ENCODE measurements around the gene HSF2BP. TPM values are rescaled to one million over a fixed set of nuclear protein-coding genes. Genes with fewer than 3 reads are reported as not detected.

The HSF2BP gene
- total RNA-seq, 1 donor from 2014 or later: 3.4 TPM

DNA sequence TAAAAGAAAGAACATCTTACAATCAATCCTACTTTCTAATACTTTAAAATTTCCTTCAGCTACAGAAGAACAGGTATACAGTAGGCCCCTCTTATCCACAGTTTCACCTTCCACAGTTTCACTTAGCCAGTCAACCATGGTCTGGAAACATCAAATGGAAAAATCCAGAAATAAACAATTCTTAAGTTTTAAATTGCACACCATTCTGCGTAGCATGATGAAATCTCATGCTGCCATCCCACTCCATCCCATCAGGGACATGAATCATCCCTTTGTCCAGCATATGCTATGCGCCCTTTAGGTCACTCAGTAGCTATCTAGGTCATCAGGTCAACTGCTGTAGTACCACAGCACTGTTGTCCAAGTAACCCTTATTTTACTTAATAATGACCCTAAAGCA is 67.7 kb downstream of the HSF2BP start:
- peaks cover 70% of the 10 kb centered on the region for H3K4me1 Mint-ChIP-seq (ENCODE audit: unreplicated experiment)
- H3K27ac Mint-ChIP-seq (ENCODE audit: unreplicated experiment): no peak overlapping the region
- no peak for DNase-seq (ENCODE audit: extremely low spot score, unreplicated experiment)
- H3K36me3 Mint-ChIP-seq (ENCODE audit: unreplicated experiment): peaks cover 6% of the 10 kb centered on the region
- no peak overlapping the region for H3K4me3 Mint-ChIP-seq (ENCODE audit: unreplicated experiment)
- H3K9me3 Mint-ChIP-seq (ENCODE audit: unreplicated experiment): no peaks in the 10 kb centered on the region
- no peaks in the 10 kb centered on the region for H3K27me3 Mint-ChIP-seq (ENCODE audit: unreplicated experiment)
- TF ChIP-seq, protein P1, sequence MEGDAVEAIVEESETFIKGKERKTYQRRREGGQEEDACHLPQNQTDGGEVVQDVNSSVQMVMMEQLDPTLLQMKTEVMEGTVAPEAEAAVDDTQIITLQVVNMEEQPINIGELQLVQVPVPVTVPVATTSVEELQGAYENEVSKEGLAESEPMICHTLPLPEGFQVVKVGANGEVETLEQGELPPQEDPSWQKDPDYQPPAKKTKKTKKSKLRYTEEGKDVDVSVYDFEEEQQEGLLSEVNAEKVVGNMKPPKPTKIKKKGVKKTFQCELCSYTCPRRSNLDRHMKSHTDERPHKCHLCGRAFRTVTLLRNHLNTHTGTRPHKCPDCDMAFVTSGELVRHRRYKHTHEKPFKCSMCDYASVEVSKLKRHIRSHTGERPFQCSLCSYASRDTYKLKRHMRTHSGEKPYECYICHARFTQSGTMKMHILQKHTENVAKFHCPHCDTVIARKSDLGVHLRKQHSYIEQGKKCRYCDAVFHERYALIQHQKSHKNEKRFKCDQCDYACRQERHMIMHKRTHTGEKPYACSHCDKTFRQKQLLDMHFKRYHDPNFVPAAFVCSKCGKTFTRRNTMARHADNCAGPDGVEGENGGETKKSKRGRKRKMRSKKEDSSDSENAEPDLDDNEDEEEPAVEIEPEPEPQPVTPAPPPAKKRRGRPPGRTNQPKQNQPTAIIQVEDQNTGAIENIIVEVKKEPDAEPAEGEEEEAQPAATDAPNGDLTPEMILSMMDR (IDR thresholded peaks at IDR 0.05): no peak

DNA sequence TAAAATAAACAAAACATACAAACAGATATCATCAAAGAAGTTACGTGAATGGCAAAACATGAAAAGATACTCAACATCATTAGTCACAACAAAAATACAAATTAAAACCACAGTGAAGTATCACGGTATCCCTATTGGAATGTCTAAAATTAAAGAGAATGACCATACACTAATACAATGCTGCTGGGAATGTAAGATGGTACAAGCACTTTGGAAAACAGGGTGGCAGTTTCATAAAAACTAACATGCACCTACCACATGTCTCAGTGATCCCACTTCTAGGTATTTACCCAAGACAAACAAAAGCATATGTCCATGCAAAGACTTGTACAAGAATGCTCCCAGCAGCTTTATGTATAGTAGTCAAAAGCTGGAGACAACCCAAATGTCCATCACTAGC is 69.1 kb downstream of the HSF2BP start:
- peaks cover 5% of the 10 kb centered on the region for H3K36me3 Mint-ChIP-seq (ENCODE audit: unreplicated experiment)
- peak overlapping the region; percentile 67 for H3K27ac Mint-ChIP-seq (ENCODE audit: unreplicated experiment)

DNA sequence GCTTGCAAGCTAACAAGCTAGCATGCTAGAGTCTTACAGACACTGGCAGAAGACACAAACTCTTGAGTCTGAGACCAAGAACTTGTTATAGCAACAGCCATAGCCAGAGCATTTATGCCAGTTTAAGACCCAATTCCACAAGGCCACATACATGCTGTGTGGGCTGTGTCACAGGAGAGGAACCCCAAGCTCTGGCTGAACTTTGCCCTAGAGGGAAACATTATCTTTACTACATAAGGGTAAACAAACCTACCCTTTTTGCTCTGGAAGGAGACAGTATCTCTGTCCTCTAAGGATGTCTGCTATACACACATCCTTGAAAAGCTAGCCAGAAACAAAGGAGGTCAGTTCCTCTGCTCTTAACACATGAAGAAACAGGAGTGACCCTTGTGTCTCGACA is 70.3 kb downstream of the HSF2BP start:
- DNase-seq (ENCODE audit: extremely low spot score, unreplicated experiment): no peak
- Mint-ChIP-seq H3K27ac (ENCODE audit: unreplicated experiment) (peak overlapping the region; percentile 44), H3K4me1 (ENCODE audit: unreplicated experiment) (peaks cover 66% of the 10 kb centered on the region)

More for the DNA sequence above, 69.1 kb downstream of the HSF2BP start:
- H3K4me3 Mint-ChIP-seq (ENCODE audit: unreplicated experiment): no peak overlapping the region
- H3K27me3 Mint-ChIP-seq (ENCODE audit: unreplicated experiment): no peaks in the 10 kb centered on the region
- TF ChIP-seq, protein P1 (IDR thresholded peaks at IDR 0.05): no peak
- H3K4me1 Mint-ChIP-seq (ENCODE audit: unreplicated experiment): peaks cover 76% of the 10 kb centered on the region
- H3K9me3 Mint-ChIP-seq (ENCODE audit: unreplicated experiment): no peaks in the 10 kb centered on the region
- DNase-seq (ENCODE audit: extremely low spot score, unreplicated experiment): no peak

DNA sequence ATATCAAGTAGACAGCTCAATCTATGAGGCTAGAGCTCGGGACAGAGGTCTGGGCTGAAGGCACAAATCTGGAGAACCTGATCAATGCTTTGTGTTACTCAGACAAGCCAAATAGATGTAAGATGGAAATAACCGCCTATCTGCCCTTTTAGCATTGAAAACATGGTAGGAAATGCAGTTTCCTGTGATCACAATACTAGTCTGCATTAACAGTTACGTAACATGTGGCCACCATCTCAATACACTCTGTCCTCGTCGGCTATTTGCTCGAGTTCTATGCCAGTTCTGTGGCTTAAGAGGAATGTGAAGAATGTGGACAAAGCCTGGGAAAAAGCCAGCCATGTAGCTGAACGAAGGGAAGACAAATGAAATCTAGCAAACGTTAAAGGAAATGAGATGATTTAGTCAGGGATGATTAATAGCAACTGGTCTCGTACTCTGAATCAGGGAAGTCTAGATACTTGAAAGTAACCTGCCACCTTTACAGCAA is 73.3 kb downstream of the HSF2BP start:
- H3K27ac Mint-ChIP-seq (ENCODE audit: unreplicated experiment): peak overlapping the region; percentile 89
- H3K27me3 Mint-ChIP-seq (ENCODE audit: unreplicated experiment): no peaks in the 10 kb centered on the region
- TF ChIP-seq, protein P1 (IDR thresholded peaks at IDR 0.05): no peak
- H3K36me3 Mint-ChIP-seq (ENCODE audit: unreplicated experiment): peaks cover 3% of the 10 kb centered on the region
- peaks cover 51% of the 10 kb centered on the region for H3K4me1 Mint-ChIP-seq (ENCODE audit: unreplicated experiment)
- no peaks in the 10 kb centered on the region for H3K9me3 Mint-ChIP-seq (ENCODE audit: unreplicated experiment)
- peak; percentile 89 for DNase-seq (ENCODE audit: extremely low spot score, unreplicated experiment)
- H3K4me3 Mint-ChIP-seq (ENCODE audit: unreplicated experiment): no peak overlapping the region

More for the DNA sequence above, 70.3 kb downstream of the HSF2BP start:
- no peaks in the 10 kb centered on the region for H3K27me3 Mint-ChIP-seq (ENCODE audit: unreplicated experiment)
- peaks cover 3% of the 10 kb centered on the region for H3K36me3 Mint-ChIP-seq (ENCODE audit: unreplicated experiment)
- TF ChIP-seq, protein P1 (IDR thresholded peaks at IDR 0.05): no peak
- H3K4me3 Mint-ChIP-seq (ENCODE audit: unreplicated experiment): no peak overlapping the region
- H3K9me3 Mint-ChIP-seq (ENCODE audit: unreplicated experiment): no peaks in the 10 kb centered on the region

DNA sequence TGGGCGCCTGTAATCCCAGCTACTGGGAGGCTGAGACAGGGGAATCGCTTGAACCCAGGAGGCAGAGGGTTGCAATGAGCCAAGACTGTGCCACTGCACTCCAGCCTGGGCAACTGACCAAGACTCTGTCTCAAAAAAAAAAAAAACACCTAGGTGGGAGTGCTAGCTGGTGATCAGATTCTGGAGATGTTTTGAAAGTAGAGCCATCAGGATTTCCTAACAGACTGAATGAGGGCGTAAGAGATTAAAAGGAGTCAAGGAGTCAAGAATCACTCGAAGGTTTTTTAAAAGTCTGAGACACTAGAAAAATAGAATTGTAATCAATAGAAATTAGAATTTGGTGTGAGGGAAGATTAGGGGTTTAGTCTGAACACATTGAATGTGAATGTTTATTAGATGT is 73.8 kb downstream of the HSF2BP start:
- H3K4me3 Mint-ChIP-seq (ENCODE audit: unreplicated experiment): no peak overlapping the region
- peaks cover 49% of the 10 kb centered on the region for H3K4me1 Mint-ChIP-seq (ENCODE audit: unreplicated experiment)
- no peak for DNase-seq (ENCODE audit: extremely low spot score, unreplicated experiment)
- H3K9me3 Mint-ChIP-seq (ENCODE audit: unreplicated experiment): no peaks in the 10 kb centered on the region
- TF ChIP-seq, protein P1 (IDR thresholded peaks at IDR 0.05): no peak
- peak overlapping the region; percentile 89 for H3K27ac Mint-ChIP-seq (ENCODE audit: unreplicated experiment)
- no peaks in the 10 kb centered on the region for H3K27me3 Mint-ChIP-seq (ENCODE audit: unreplicated experiment)
- peaks cover 1% of the 10 kb centered on the region for H3K36me3 Mint-ChIP-seq (ENCODE audit: unreplicated experiment)
